Tongue (tissue), 2 donors: ENCODE data around the gene INTS14. TPM values are rescaled to one million over a fixed set of nuclear protein-coding genes. Genes with fewer than 3 reads are reported as not detected.
"Not testable (repeated sequence)": the region's sequence is repeated elsewhere in the genome, so short reads cannot be mapped to it uniquely, and the experiment has no call there.

Experiments
- DNase-seq: peaks from one replicate; pipeline ENCODE4 v3.0.0-alpha.2; 2015
- total RNA-seq: library from RNA; depleted of rRNA; stranded (reverse); fragments of >200 nt; gene quantifications from one replicate; pipeline ENCODE4 v1.2.3, GENCODE V29; 2014

Gene INTS14
- total RNA-seq, 1 donor from 2014 or later: 26.8 TPM

DNA sequence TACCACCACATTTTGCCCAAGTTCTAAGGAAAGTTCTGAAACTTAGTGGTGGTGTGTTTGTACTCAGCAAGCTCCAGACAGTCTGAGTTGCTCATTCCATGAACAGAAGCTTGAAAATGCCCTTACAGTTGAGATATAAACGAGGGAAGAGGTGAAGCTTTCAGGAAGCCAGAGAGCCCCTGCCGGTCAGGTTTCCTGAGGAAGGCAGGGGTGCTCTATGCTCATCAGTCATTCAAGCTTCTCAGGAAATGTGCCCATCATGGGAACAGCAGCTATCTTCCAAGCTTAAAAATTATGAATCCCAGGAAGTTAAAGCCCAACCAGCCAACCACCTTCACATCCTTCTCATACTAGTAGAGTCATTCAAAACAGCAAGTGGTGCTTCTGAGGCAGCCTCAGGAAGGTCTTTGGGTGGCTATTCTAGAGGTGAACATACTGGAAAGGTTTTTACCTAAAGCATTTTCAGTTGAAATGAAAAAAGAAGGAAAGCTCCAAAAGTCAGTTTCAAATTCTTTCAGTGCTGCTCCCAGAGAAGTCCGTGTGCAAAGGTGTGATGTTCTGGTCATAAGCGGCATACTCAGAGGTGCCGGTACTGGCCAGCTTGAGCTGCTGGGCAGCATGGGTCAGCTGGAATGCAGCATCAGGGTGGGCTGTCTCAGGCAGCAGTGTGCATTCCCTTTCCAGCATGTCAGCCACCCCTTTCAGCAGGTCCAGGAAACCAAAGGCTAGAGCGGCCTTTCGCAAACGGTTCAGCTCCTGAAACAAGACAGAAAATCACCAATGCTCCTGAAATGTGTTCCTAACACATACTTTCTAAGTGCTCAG is 31.8 kb downstream of the INTS14 start:
- DNase-seq: no peak

GRCh38 chr15:65577129-65577996 is 33.6 kb downstream of the INTS14 start:
- DNase-seq: no peak

GRCh38 chr15:65576664-65577063 is 34.3 kb downstream of the INTS14 start:
- no peak for DNase-seq

DNA sequence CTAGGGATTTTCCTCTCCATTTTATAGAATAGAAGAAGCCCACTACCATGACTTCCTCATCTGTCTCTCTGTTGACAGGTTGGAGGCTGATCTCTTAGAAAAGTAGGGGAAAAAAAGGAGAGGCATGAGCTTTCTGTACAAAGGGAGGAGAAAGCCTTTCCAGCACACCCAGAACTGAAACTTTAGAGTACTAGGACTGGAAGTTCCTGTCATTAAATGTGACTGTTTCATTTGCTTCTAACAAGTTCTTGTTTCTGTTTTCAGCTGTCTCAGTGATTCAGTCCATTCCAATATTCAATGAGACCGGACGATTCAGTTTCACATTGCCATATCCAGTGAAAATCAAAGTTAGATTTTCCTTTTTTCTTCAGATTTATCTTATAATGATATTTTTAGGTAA is 39.0 kb downstream of the INTS14 start:
- DNase-seq: no peak

DNA sequence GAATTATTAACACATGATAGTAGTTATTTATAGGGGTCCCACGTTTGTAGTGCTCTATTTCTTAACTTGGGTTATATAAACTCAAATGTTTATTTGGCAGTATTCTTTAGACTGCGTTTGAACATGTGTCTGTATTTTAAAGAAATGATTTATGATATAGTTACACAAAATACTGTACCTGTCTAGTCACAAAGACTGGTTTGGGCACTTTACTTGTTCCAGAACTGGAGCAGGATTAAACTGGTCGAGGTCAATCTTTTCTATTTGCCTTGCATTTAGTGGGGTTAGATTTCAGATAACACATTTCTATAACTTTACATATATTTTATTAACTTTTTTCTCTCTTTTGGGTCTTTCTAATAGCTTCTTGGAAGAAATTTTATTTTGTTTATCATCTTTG is 41.2 kb downstream of the INTS14 start:
- no peak for DNase-seq

DNA sequence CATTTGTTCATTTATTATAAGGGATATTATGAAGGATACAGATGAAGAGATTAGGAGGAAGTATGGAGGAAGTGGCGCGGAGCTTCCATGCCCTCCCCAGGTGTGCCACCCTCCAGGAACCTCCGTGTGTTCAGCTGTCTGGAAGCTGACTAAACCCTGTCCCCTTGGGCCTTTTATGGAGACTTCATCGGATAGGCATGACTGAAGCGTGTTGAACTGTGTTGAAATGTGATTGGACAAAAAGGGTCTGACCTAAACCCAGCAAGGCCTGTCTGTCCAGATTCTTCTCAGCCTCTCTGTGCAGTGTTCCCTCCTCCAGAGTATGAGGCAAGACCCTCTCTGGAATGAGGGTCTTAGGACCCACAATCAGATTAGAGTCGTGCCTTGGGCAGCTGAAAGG is 49.0 kb downstream of the INTS14 start:
- no peak for DNase-seq

DNA sequence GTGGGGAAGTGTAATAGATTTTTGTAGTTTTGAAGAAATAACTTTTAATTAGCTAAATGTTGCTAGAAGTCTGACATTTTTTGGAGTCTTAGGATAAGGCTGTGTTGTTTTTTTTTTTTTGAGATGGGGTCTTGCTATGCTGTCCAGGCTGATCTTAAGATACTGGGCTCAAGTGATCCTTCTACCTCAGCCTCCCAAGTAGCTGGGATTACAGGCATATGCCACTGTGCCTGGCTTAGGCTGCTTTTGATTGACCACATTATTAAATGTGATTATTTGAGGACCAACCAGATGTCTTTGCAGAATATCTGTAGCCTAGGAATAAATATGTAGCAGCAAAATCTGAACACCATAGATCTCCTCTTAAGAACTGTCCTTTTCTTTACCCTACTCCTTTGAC is 51.0 kb downstream of the INTS14 start:
- DNase-seq: no peak

- no peak for DNase-seq
These were observed 51.8 kb downstream of the INTS14 start for GRCh38 chr15:65558997-65559760.

GRCh38 chr15:65558336-65558735 is 52.6 kb downstream of the INTS14 start:
- no peak for DNase-seq

DNA sequence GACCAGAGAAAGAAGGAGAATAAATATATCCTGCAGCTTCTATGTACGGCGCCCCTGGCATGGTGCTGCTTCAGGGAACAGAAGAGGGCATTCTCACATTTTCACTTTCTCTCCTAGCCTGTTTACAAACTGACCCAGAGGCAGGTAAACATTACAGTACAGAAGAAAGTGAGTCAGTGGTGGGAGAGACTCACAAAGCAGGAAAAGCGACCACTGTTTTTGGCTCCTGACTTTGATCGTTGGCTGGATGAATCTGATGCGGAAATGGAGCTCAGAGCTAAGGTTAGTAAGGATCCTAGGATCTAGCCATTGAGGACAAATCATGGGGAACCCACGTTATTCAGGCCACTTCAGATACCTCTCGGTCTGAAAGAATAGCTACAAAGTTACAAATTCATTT is 54.3 kb downstream of the INTS14 start:
- DNase-seq: no peak

GRCh38 chr15:65553691-65554090 is 57.2 kb downstream of the INTS14 start:
- DNase-seq: peak; percentile 20

DNA sequence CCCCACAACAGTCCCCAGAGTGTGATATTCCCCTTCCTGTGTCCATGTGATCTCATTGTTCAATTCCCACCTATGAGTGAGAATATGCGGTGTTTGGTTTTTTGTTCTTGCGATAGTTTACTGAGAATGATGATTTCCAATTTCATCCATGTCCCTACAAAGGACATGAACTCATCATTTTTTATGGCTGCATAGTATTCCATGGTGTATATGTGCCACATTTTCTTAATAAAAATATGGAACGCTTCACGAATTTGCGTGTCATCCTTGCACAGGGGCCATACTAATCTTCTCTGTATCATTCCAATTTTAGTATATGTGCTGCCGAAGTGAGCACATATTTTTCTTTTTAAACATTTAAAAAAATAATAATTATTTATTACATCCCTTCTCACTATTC is 58.1 kb downstream of the INTS14 start:
- DNase-seq: not testable (repeated sequence)

- DNase-seq: no peak
These were observed 59.7 kb downstream of the INTS14 start for GRCh38 chr15:65551183-65551582.

GRCh38 chr15:65550681-65551098 is 60.2 kb downstream of the INTS14 start:
- DNase-seq: no peak

- not testable (repeated sequence) for DNase-seq
These were observed 61.6 kb downstream of the INTS14 start for GRCh38 chr15:65549288-65549687.

DNA sequence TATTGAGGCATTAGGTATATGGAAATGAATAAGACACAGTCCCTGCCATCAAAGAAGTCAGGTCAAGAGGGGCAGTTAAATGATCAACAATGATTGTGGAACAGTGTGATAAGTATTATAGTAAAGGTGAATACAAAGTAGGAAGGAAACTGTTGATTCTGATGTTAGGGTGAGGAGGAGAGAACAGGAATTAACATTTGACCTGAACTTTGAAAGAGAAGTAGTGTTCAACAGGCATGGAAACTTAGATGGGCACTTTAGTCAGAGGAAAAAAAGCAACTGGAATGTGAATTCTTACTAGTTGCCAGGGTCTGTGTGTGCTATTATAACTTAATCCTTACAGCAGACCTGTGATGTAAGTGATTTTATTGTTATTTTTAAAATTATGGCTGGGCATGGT is 63.1 kb downstream of the INTS14 start:
- DNase-seq: no peak

- no peak for DNase-seq
These were observed 69.6 kb downstream of the INTS14 start for GRCh38 chr15:65541231-65541820.

- no peak for DNase-seq
These were observed 70.6 kb downstream of the INTS14 start for GRCh38 chr15:65540314-65540713.

- DNase-seq: no peak
These were observed 75.7 kb downstream of the INTS14 start for GRCh38 chr15:65535192-65535591.

- no peak for DNase-seq
These were observed 77.7 kb downstream of the INTS14 start for GRCh38 chr15:65533057-65533756.

DNA sequence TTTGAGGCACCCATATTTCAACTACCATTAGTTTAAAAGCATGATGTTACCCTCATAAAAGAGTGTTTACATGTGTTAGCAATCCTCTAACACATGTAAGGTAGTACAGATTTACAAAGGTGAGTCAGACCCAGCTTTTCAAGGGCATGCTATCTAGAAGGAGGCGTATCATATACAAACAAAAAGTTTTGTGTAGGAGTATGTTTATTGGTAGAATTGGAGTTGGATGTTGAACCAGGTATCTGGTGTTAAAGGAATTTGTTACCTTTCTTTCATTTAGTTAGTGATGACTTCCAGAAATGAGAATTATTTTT is 78.2 kb downstream of the INTS14 start:
- DNase-seq: no peak
